ENCODE data around the gene RAD1.

Gene RAD1

DNA sequence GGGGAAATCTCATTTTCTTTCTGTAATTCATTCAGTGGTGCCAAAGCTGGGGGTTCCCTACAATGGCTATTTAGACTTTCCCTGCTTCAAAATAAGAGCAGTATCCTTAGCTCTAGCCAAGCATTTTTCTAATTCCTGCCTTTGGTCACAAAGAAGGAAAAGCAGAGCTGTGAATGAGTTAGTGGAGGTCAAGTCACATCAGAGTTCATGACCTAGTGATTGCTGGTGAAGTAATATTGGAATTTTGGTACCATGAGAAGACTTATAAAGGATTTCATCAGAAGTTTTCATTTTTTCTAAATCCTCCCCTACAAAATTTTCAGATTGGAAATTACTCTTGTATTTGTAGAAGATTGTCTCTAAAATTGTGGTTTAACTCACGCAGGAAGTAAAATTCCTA is 42.0 kb upstream of the RAD1 start:
- TF ChIP-seq, protein P1, sequence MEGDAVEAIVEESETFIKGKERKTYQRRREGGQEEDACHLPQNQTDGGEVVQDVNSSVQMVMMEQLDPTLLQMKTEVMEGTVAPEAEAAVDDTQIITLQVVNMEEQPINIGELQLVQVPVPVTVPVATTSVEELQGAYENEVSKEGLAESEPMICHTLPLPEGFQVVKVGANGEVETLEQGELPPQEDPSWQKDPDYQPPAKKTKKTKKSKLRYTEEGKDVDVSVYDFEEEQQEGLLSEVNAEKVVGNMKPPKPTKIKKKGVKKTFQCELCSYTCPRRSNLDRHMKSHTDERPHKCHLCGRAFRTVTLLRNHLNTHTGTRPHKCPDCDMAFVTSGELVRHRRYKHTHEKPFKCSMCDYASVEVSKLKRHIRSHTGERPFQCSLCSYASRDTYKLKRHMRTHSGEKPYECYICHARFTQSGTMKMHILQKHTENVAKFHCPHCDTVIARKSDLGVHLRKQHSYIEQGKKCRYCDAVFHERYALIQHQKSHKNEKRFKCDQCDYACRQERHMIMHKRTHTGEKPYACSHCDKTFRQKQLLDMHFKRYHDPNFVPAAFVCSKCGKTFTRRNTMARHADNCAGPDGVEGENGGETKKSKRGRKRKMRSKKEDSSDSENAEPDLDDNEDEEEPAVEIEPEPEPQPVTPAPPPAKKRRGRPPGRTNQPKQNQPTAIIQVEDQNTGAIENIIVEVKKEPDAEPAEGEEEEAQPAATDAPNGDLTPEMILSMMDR (IDR thresholded peaks at IDR 0.05; ENCODE audit: borderline replicate concordance, extremely low read depth, low read length, poor library complexity, severe bottlenecking): no peak
- no peak for TF ChIP-seq EZH2 (IDR thresholded peaks at IDR 0.05; ENCODE audit: borderline replicate concordance, low read depth, low read length, severe bottlenecking)

DNA sequence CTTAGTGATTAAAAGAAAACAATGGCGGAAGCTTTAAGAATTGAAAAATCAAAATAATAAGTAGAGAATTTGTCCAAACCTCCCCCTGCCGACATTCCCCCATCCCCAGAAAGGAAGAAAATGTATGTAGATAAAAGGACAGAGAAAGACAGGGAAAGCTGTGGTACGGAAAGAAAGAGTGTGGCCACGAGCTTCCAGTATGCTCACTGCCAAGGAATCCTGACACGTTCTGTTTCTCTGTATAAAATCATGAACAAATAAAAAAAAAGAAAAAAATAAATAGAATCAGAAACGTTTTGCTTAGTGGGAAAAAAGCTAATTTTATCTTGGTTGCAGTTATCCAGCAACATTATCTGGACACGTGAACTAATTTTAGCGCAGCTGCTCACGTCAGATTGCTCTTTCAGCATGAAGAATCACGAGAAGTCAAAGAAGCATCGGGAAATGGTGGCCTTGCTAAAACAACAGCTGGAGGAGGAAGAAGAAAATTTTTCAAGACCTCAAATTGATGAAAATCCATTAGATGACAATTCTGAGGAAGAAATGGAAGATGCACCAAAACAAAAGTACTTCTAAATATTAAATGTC is 29.2 kb upstream of the RAD1 start:
- no peaks in the 10 kb centered on the region for H3K4me1 ChIP-seq (ENCODE audit: insufficient read depth, low read length)
- TF ChIP-seq, protein P1 (IDR thresholded peaks at IDR 0.05; ENCODE audit: borderline replicate concordance, extremely low read depth, low read length, poor library complexity, severe bottlenecking): no peak
- no peak for TF ChIP-seq EZH2 (IDR thresholded peaks at IDR 0.05; ENCODE audit: borderline replicate concordance, low read depth, low read length, severe bottlenecking)
- DNase-seq (no peak), ATAC-seq (ENCODE audit: insufficient read depth, low read depth) (no peak)
- no peak overlapping the region for H3K4me2 ChIP-seq (ENCODE audit: insufficient read depth, low read length)
- H2AFZ ChIP-seq (ENCODE audit: low read depth, low read length): no peak overlapping the region
- H3K9ac ChIP-seq (ENCODE audit: low read depth, low read length): no peak overlapping the region
- H3K9me3 ChIP-seq (ENCODE audit: insufficient read depth, low read length, severe bottlenecking): no peaks in the 10 kb centered on the region
- no peak overlapping the region for H3K27ac ChIP-seq (ENCODE audit: low read length)
- peaks cover 83% of the 10 kb centered on the region for H3K36me3 ChIP-seq (ENCODE audit: insufficient read depth, low read length)
- no peaks in the 10 kb centered on the region for H3K79me2 ChIP-seq (ENCODE audit: insufficient read depth, low read length)
- H3K4me3 ChIP-seq (ENCODE audit: low read depth in 1 of 2, low read length in 2 of 2): no peak overlapping the region
- H4K20me1 ChIP-seq (ENCODE audit: insufficient read depth, low read length): 0 out of 2 replicates have a peak, but pooled peaks cover 3% of the 10 kb centered on the region
- no peaks in the 10 kb centered on the region for H3K27me3 ChIP-seq (ENCODE audit: insufficient read depth, low read length, poor library complexity)

More for the DNA sequence above, 42.0 kb upstream of the RAD1 start:
- Histone ChIP-seq H2AFZ (ENCODE audit: low read depth, low read length) (no peak overlapping the region), H3K4me3 (ENCODE audit: low read depth in 1 of 2, low read length in 2 of 2) (no peak overlapping the region), H3K36me3 (ENCODE audit: insufficient read depth, low read length) (peaks cover 22% of the 10 kb centered on the region), H3K4me2 (ENCODE audit: insufficient read depth, low read length) (no peak overlapping the region), H3K79me2 (ENCODE audit: insufficient read depth, low read length) (no peaks in the 10 kb centered on the region), H3K4me1 (ENCODE audit: insufficient read depth, low read length) (no peaks in the 10 kb centered on the region), H4K20me1 (ENCODE audit: insufficient read depth, low read length) (no peaks in the 10 kb centered on the region), H3K27me3 (ENCODE audit: insufficient read depth, low read length, poor library complexity) (no peaks in the 10 kb centered on the region), H3K9ac (ENCODE audit: low read depth, low read length) (no peak overlapping the region), H3K9me3 (ENCODE audit: insufficient read depth, low read length, severe bottlenecking) (no peaks in the 10 kb centered on the region), H3K27ac (ENCODE audit: low read length) (no peak overlapping the region)
- ATAC-seq (ENCODE audit: insufficient read depth, low read depth) (no peak), DNase-seq (no peak)

DNA sequence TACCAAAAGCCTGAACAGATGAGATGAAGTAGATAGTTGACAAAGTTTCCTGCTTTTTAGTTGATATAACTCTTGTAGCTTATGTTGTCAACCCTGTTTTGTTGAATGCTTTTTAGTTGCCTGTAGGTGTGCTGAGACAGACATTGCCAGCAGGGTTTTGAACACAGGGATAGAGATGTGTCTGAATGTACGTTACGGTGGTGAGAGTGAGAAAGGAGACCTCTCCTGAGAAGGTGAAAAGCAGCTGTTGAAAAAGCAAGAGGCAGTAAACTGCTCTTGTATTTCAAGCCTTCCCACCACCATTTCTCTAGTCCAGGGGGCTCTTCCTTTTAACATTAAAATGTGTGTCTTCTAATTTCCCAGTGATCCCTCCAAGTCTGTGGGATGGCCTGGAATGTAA is 28.7 kb upstream of the RAD1 start:
- no peak for ATAC-seq (ENCODE audit: insufficient read depth, low read depth)
- Histone ChIP-seq H3K9ac (ENCODE audit: low read depth, low read length) (no peak overlapping the region), H4K20me1 (ENCODE audit: insufficient read depth, low read length) (0 out of 2 replicates have a peak, but pooled peaks cover 3% of the 10 kb centered on the region), H3K4me1 (ENCODE audit: insufficient read depth, low read length) (no peaks in the 10 kb centered on the region), H3K4me2 (ENCODE audit: insufficient read depth, low read length) (no peak overlapping the region), H2AFZ (ENCODE audit: low read depth, low read length) (no peak overlapping the region), H3K27me3 (ENCODE audit: insufficient read depth, low read length, poor library complexity) (no peaks in the 10 kb centered on the region), H3K9me3 (ENCODE audit: insufficient read depth, low read length, severe bottlenecking) (no peaks in the 10 kb centered on the region), H3K4me3 (ENCODE audit: low read depth in 1 of 2, low read length in 2 of 2) (no peak overlapping the region), H3K79me2 (ENCODE audit: insufficient read depth, low read length) (no peaks in the 10 kb centered on the region), H3K27ac (ENCODE audit: low read length) (no peak overlapping the region), H3K36me3 (ENCODE audit: insufficient read depth, low read length) (peaks cover 81% of the 10 kb centered on the region)
- TF ChIP-seq, protein P1 (IDR thresholded peaks at IDR 0.05; ENCODE audit: borderline replicate concordance, extremely low read depth, low read length, poor library complexity, severe bottlenecking): no peak
- no peak for TF ChIP-seq EZH2 (IDR thresholded peaks at IDR 0.05; ENCODE audit: borderline replicate concordance, low read depth, low read length, severe bottlenecking)
- DNase-seq: no peak

Measured in DND-41 (cell line).